ENCODE results near the gene DOCK10. TPM values are rescaled to one million over a fixed set of nuclear protein-coding genes. Genes with fewer than 3 reads are reported as not detected.

DOCK10 gene
- total and polyA plus RNA-seq, 3 donors from 2014 or later: 2.9 to 20.2 (median 11.4) TPM

DNA sequence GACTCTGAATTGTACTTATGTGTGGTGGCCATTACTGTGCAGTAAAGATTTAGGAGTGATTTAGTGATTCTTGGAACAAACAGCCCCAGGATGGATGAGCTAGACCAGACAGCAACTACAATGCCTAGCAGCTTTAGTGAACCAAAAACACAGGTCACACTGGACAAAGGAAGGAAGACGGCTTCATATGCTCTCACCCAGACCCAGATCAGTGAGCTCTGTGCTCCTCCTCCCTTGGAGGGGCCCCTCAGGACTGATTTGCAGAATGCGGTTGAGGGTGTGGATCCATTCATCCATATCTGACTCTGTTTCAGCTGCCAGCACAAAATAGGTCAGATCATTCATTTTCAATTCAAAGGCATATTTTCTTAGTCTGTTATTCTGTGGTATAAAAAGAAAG lies 166.4 kb downstream of the DOCK10 start:
- H3K36me3 ChIP-seq (ENCODE audit: low read depth, missing control alignments): no peaks in the 10 kb centered on the region
- TF ChIP-seq POLR2A (IDR thresholded peaks at IDR 0.05): no peak
- no peak overlapping the region for H3K4me3 ChIP-seq
- intact Hi-C loops (cut with DNase I; ENCODE audit: low total_unique reads): no loop called here
- no peaks in the 10 kb centered on the region for H3K9me3 ChIP-seq
- DNase-seq: no peak
- 73 to 80% methylated on average over 2 of the region's 2 CpGs for WGBS, 2 donors
- no peak overlapping the region for H3K27ac ChIP-seq
- no peaks in the 10 kb centered on the region for H3K27me3 ChIP-seq
- no peaks in the 10 kb centered on the region for H3K4me1 ChIP-seq

GRCh38 chr2:224875153-224875552 lies 167.1 kb downstream of the DOCK10 start:
- Histone ChIP-seq H3K4me1 (no peaks in the 10 kb centered on the region), H3K36me3 (ENCODE audit: low read depth, missing control alignments) (no peaks in the 10 kb centered on the region), H3K27ac (no peak overlapping the region), H3K4me3 (no peak overlapping the region), H3K9me3 (no peaks in the 10 kb centered on the region), H3K27me3 (no peaks in the 10 kb centered on the region)
- intact Hi-C loops (cut with DNase I; ENCODE audit: low total_unique reads): no loop called here
- DNase-seq: no peak
- TF ChIP-seq, protein P1, sequence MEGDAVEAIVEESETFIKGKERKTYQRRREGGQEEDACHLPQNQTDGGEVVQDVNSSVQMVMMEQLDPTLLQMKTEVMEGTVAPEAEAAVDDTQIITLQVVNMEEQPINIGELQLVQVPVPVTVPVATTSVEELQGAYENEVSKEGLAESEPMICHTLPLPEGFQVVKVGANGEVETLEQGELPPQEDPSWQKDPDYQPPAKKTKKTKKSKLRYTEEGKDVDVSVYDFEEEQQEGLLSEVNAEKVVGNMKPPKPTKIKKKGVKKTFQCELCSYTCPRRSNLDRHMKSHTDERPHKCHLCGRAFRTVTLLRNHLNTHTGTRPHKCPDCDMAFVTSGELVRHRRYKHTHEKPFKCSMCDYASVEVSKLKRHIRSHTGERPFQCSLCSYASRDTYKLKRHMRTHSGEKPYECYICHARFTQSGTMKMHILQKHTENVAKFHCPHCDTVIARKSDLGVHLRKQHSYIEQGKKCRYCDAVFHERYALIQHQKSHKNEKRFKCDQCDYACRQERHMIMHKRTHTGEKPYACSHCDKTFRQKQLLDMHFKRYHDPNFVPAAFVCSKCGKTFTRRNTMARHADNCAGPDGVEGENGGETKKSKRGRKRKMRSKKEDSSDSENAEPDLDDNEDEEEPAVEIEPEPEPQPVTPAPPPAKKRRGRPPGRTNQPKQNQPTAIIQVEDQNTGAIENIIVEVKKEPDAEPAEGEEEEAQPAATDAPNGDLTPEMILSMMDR (IDR thresholded peaks at IDR 0.05): no peak
- TF ChIP-seq POLR2A (IDR thresholded peaks at IDR 0.05): no peak
- WGBS, 2 donors: 96 to 100% methylated on average over 1 of the region's 1 CpG

GRCh38 chr2:224871813-224872212 lies 170.5 kb downstream of the DOCK10 start:
- no peak overlapping the region for H3K4me3 ChIP-seq
- no peak for TF ChIP-seq POLR2A (IDR thresholded peaks at IDR 0.05)
- TF ChIP-seq, protein P1 (IDR thresholded peaks at IDR 0.05): no peak
- H3K27me3 ChIP-seq: no peaks in the 10 kb centered on the region
- DNase-seq: no peak
- 28 to 42% methylated on average over 1 of the region's 1 CpG for WGBS, 2 donors
- no peaks in the 10 kb centered on the region for H3K36me3 ChIP-seq (ENCODE audit: low read depth, missing control alignments)
- intact Hi-C loops (cut with DNase I; ENCODE audit: low total_unique reads): no loop called here
- H3K4me1 ChIP-seq: no peaks in the 10 kb centered on the region
- H3K9me3 ChIP-seq: no peaks in the 10 kb centered on the region
- no peak overlapping the region for H3K27ac ChIP-seq

DNA sequence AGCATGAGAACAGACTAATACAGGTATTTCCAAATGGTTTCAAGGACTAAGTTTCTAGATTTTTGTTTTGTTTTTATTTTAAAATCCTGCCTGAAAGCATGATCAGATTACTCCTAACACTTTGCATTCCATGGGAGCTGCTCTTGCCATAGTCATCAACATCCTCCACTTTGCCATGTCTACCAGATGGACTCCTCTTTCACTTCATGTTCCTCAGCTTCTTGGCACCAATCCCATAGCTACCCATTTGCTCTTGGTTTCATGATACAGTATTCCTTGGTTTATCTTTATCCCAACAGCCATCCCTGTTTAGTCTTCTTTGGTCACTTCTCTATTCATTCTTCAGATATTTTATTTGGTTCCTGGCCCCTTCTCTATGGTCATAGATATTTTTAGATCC lies 171.9 kb downstream of the DOCK10 start:
- Histone ChIP-seq H3K9me3 (no peaks in the 10 kb centered on the region), H3K27me3 (no peaks in the 10 kb centered on the region), H3K4me3 (no peak overlapping the region), H3K27ac (no peak overlapping the region), H3K36me3 (ENCODE audit: low read depth, missing control alignments) (no peaks in the 10 kb centered on the region), H3K4me1 (no peaks in the 10 kb centered on the region)
- TF ChIP-seq, protein P1 (IDR thresholded peaks at IDR 0.05): no peak
- TF ChIP-seq POLR2A (IDR thresholded peaks at IDR 0.05): no peak
- intact Hi-C loops (cut with DNase I; ENCODE audit: low total_unique reads): no loop called here
- no peak for DNase-seq

DNA sequence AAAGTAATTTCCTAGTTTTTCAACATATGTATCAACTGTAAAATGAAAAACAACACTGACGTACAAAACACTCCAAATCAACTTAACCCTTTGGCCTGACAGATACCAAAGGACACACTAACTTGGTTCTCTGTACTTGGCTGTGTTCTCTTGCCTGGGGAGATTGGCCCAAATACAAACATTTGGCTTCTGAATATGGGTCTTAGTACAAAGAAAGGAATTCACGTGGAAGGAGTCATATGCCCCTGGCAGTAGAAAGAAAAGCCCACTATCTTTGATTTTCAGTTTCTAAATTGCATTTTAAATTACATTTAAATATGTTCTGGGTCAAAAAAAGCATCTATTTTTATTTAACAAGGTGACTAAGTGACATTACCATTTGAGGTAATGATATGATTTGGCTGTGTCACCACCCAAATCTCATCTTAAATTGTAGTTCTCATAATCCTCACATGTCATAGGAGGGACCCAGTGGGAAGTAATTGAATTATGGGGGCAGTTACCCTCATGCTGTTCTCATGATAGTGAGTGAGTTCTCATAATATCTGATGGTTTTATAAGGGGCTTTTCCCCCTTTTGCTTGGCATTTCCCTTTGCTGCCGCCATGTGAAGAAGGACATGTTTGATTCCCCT lies 172.6 kb downstream of the DOCK10 start:
- no peak for DNase-seq
- no peak overlapping the region for H3K4me3 ChIP-seq
- no peaks in the 10 kb centered on the region for H3K27me3 ChIP-seq
- H3K9me3 ChIP-seq: no peaks in the 10 kb centered on the region
- no peak overlapping the region for H3K27ac ChIP-seq
- WGBS, 2 donors: 57 to 61% methylated on average over 3 of the region's 3 CpGs
- H3K36me3 ChIP-seq (ENCODE audit: low read depth, missing control alignments): no peaks in the 10 kb centered on the region
- intact Hi-C loops (cut with DNase I; ENCODE audit: low total_unique reads): no loop called here
- TF ChIP-seq POLR2A (IDR thresholded peaks at IDR 0.05): no peak
- TF ChIP-seq, protein P1 (IDR thresholded peaks at IDR 0.05): no peak
- H3K4me1 ChIP-seq: no peaks in the 10 kb centered on the region

Data from testis (tissue), 3 donors.